Raji (cell line): ENCODE results near the gene GAL3ST2.

ENCODE experiments used
- POLR2A ChIP-seq: IDR thresholded peaks from 2 replicates; pipeline ENCODE4 v1.6.1; 2011; ENCODE audit warnings: low read depth, low read length, control low read depth; ENCODE audit not compliant: insufficient read depth

The GAL3ST2 gene

DNA sequence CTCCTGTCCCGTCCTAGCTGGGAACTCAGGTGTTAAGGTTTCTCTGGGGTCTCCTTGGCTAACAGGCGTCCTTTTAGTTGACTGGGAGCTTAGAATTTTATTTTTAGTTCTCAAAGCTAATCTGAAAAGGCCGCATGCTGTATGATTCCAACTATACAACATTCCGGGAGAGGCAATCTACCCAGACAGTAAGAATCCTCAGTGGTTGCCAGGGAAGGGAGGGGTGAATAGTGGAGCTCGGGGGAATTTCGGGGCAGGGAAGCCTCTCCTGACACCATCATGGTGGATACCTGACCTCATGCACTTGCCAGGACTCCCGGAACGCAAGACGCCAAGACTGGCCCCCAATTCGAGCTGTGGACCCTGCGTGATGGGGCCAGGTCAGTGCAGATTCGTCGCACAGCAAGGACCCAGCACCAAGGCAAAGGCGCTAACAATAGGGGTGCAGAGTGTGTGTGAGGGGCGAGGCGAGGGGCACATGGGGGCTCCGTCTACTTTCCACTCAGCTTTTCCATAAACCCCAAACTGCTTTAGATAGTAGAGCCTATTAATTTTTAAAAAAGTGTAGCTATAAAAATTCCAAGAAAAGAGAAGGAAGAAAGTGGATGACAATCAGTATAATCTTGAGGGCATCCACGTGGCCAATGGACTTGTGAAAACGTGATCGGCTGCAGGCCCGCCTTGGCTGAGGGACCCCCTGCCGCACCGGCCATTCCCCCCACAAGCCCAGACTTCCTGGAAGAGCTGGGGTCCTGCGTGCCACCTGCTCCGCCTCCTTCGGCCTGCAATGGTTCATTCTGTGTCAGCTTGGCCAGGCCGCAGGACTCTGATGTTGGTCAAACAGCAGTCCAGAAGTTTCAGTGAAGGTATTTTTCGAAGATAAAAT, 64.8 kb downstream of the GAL3ST2 start:
- TF ChIP-seq POLR2A, result no peak

DNA sequence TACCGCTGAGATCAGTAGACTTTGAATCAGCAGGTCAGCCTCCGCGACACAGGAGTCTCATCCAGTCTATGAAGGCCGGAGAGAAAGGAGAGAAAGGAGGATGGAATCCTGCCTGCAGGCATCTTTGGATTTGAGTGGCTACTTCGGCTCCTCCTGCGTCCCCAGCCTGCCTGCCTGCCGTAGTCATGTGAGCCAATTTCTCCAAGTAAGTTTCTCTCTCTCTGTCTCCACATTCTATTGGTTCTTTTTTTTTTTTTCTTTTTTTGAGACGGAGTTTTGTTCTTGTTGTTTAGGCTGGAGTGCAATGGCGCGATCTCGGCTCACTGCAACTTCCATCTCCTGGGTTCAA, 65.4 kb downstream of the GAL3ST2 start:
- TF ChIP-seq POLR2A, result no peak

DNA sequence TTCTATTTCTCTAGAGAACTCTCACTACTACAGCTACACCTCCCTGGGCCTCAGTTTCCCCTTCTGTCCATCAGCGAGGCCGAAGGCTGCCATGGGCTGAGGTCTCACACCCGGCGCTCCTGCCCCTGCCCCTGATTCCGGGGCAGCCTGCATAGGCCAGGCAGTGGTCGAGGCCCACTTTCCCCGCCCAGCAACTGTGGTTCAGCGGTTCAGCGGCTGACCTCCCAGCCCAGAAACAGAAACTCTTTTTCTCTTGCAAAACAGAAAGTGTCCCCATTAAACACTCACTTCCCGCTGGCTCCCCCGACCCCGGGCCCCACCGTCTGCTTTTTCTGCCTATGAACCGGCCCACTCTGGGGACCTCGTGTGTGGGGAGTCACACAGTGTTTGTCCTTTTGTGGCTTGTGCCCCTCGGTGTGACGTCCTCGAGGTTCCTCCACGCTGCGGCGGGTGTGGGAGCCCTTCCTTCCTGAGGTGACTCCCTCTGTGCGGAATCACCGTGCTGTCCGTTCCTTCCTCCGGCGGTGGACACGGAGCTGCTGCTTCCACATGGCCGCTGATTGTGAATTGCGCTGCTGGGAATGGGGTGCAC, 66.1 kb downstream of the GAL3ST2 start:
- TF ChIP-seq POLR2A, result no peak

DNA sequence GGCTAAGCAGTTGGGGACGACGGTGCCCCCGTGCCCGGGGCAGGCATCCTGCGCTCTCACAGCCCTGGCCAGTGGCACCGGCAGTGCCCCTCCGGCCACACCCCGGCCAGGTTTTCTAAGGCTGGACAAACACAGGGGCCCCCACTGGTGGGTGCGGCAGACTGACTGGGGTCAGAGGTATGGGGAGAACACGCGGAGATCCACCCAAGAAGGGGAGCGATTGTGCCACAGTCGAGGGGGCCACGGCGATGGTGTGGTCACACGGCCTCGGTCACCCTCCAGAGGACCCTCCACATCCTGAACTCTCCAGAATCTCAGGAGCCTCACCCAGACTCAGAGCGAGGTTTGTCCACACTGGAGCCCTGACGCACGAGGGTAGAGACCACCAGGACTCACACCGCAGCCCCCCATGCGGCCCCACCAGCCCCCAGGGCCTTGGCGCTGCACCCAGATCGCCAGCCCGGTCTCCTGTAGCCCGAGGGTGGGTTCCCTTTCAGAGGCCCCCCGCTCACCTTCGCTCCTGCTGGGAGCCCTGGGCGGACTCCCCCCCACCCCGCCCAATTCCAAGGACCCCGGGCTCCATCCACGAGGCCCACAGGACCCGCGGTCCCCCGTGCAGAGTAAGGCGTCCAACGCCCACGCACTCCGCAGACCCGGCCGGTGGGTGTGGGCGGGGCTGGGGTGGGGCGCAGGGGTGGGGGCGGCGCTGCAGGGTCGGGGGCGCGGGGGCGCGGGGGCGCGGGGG, 66.9 kb downstream of the GAL3ST2 start:
- no peak for TF ChIP-seq POLR2A

DNA sequence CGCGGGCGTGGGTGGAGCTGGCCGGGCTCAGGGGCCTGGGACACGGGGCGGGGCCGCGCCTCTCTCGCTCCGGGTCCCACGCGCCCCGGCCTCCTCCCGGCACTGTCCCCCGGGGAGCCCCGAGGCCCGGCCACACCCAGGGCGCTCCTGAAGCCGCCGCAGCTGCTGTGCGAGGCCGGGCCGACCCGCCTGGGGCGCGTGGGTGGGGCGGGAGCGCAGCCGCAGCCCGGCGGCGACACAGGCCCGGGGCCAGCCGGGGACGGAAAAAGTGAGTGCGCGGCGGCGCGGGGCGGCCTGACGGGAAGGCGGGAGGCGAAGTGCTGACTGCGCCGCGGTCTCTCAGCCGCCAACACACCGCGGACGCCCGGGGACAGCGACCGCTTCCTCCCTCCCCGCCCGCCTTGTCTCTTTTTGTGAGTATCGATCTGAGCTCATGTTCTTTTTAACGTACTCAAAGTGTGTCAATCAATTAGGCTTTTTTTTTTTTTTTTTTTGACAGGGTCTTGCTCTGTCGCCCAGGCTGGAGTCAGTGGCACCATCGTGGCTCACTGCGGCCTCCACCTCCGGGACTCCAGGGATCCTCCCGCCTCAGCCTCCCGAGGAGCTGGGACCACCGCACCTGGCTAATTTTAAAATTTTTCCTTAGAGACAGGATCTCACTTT, 67.6 kb downstream of the GAL3ST2 start:
- TF ChIP-seq POLR2A, result no peak

DNA sequence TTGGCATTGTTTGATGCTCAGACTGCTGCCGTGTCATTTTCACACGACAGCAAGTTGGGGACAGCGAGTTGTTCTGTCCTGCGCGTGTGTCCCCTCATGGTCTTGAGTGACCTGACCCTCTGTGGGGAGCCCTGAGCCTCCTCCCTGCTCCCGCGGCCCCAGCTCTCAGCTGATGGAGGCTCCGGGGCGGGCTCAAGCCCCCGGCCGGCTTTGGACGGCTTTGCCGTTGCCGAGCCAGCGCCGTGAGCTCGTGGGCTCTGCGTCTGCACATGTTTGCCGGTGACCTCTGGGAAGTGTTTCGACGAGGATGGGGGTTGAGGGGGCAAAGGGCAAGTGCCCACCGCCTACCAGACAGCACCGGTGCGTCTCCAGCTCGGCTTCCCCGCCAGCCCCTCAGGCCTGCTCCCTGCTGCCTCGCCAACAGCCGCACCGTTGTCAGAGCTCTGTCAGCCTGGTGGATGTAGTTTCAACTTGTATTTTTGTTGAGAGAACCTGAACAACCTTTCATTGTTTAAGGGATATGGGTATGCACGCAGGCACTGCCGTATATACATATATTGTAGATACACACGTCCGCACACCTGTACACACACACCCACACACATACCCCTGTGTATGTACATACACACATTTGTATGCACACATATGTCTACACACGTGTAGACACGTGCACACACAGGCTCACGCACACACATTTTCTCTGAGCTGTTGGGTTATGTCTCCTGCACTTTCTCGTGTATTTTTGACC, 68.4 kb downstream of the GAL3ST2 start:
- no peak for TF ChIP-seq POLR2A

DNA sequence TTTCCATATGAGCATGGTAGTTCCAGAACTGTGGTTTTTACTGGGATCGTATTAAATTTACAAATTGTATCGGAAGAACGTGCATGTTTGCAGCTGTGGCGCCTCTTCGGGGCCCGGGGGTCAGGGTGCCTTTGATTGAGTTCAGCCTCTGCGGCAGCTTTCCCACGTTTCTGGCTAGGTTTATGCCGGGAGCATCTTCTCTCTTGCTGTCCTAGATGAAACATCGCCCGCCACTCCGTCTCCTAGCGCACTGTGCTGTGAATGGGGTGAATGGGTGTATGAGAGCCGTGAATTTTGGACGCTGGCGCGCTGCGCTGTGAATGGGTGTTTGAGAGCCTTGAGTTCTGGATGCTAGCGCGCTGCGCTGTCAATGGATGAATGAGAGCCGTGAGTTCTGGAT, 69.8 kb downstream of the GAL3ST2 start:
- no peak for TF ChIP-seq POLR2A

DNA sequence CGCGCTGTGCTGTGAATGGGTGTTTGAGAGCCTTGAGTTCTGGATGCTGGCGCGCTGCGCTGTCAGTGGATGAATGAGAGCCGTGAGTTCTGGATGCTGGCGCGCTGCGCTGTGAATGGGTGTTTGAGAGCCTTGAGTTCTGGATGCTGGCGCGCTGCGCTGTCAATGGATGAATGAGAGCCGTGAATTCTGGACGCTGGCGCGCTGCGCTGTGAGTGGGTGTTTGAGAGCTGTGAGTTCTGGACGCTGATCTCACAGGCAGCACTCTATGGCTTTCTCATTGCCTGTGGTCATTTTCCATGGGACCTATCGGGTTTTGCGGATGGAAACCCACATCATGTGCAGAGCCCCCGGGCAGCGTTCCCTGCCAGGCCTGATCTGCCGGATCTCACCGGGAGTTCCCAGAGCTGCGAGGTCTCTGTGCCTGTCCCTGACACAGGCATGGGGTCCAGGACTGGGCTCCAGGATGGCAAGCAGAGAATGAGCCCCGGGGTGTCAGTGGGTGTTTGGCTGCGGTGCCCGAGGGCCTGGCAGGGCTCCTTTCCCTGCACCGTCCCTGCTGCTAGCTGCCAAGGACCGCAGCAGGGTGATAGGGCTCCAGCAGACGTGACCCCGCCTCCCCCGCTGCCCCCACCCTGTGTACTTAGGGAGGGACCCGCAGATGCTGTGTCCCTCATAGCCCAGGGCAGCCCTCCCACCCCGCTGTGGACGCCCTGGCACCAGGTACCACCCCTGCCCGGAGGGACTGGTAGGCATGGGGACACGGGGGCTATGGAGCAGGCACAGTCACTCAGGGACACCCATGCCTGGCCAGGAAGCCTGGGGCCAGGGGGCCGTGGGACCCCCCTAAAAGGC, 72.4 kb downstream of the GAL3ST2 start:
- no peak for TF ChIP-seq POLR2A

DNA sequence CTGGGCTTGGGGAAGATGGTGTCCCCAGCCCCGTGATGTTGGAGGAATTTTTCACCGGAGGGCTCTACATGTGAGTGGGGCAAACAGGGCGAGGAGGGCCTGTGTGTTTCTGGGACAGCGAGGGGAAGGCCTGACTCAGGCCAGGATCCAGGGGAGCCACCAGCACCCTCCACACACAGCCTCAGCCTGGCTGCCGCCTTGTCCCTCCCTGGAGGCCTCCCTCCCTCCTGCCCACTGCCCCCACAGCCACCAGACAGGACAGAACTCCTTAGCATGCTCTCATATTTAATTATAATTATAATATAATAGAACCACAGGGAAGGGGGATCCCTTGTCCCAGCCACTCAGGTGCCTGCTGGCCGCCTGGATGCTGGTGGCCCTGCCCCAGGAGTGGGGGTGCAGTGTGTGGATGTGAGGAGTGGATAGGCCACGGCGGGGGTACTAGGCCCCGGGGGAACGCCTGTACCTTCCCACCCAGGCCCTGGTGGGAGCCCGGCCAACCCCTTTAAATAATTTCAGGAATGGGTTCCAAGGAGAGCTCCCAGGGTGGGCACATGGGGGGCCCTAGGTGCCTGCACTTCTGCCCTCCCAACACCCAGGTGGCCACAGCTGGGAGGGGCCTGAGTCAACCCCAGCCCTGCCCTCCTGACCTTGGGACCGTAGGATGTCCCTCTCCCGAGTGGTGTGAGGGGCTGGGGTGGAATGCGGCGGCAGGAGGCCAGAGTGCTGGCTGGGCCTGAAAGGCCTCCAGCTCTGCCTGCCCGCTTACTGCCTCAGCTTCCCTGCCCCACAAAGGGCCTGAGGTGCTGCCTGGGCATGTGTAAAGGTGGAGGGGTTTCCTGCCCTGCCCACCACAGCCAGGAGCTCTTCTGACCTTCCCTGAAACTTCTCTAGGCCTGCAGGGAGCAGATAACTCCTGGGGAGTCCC, 73.3 kb downstream of the GAL3ST2 start:
- no peak for TF ChIP-seq POLR2A

DNA sequence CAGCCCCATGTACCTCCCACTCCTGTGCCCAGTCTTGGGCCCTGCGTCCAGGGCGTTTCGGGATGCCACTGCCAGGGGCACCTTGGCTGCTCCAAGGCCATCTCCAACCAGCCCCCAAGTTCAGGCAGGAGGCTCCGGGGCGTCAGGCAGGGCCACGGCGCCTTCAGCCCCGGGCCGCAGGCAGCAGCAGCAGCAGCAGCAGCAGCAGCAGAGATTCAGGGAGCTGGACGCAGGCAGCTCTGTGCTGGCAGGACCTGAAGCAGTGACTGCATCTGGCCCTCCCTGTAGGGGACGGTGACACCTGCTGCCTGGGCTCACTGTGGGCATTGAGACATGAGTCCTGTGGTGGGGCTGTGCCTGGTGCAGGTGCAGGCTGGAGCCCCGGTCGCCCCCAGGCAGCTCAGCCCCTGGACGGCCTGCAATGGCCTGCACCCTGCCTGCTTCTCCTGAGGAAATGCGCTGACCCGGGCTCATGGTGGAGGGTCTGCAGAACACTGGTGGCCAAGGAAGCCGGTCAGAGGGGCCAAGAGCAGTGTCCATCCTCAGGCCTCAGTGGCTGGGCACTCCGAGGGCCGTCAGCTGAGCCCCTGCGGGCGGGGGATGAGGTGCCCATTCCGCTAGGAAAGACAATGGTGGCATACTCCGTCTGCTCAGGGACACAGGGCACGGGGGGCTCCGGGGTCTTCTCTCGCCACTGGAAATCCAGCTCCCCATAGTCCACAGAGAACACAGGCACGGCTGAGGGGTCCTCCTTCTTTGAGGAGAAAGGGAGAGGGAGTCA, 74.1 kb downstream of the GAL3ST2 start:
- no peak for TF ChIP-seq POLR2A

DNA sequence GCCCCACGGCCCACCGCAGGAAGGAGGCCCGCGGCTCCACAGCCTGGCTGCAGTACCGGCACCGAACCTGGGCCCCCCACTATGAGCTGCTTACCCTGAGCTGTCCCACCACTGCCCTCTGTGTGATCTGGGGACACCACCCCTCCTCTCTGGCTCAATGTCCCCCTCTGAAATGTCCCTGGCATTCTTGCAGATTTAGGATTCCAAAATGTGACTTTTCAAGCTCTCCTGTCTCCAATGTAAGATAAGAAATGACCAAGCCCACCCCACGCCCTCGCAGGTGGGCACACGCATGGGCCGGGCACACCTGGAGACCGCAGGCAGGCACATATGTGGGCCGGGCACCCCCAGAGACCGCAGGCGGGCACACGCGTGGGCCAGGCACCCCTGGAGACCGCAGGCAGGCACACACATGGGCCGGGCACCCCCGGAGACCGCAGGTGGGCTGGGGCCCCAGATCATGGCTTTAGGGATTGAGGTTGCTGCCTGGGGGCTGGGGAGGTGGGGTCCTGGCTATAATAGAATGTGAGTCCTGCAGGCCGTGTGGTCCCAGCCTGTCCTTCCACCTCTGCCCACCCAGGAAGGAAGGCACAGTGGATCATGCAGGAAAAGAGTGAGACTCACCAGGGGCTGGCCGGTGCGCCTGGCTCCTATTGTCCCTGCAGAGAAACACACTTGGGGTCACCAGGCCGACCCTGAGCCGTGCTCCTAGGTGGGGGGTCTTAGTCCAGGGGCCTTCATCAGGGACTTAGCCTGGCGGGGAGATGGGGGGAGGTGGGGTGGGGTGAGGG, 74.9 kb downstream of the GAL3ST2 start:
- TF ChIP-seq POLR2A, result no peak

DNA sequence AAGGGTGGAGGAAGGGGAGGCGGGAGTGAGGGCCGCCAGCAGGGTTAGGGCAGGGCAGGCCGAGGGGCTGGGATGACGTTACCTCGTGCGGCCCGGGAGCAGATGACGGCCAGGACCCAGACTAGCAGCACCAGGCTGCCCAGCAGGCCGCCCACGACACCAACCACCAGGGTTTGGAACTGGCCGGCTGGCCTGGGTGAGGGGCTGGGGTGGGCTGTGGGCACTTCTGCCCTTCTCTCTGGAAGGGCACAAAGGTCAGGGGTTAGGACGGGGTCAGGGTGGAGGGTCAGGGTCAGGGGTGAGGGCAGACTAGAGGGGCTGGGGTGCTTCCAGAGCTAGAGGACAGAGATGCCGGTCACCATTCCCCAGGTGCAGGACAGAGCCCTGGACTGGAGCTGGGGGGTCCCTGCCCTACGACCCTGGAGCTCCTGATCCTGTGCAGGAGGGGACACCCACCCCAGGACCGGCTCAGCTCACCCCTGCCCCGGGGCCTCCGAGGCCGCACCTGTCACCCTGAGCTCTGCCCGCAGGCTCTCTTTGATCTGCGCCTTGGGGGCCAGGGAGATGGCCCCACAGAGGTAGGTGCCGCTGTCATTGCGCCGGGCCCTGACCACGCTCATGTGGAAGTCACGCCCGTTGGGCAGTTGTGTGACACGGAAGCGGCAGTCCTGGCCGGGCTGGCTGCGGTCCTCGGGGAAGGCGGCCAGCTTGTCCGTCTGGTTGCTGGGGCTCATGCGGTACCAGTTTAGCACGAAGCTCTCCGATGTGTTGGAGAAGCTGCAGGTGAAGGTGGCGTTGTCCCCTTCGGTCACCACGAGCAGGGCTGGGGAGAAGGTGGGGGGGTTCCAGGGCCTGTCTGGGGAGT, 75.7 kb downstream of the GAL3ST2 start:
- no peak for TF ChIP-seq POLR2A
